A549 (cell line): ENCODE data around the gene TPI1. TPM values are rescaled to one million over a fixed set of nuclear protein-coding genes. Genes with fewer than 3 reads are reported as not detected.

ENCODE experiments used
- ATAC-seq, 2 experiments: fragments of 200-7000 bp in 1 of 2; fragments of >200 bp in 1 of 2; cut with Nextera tagmentation in 1 of 2; cut with Tn5 transposase in 1 of 2; 3 replicates each; pipeline versions ENCODE4 v1.8.0 to v1.9.1; 2018 to 2020; ENCODE audit warnings: mild to moderate bottlenecking in 1 of 2, moderate library complexity in 1 of 2
- CTCF ChIA-PET: fragments of 300-600 bp; sonication (Branson Sonifier 250); formaldehyde crosslinking; extraction: SDS; loops from one replicate; lab custom pipeline; 2021; ENCODE audit warnings: antibody characterized with exemption, inconsistent platforms; lab: Yijun Ruan, JAX
- POLR2A ChIA-PET: fragments of 350-600 bp; formaldehyde crosslinking; extraction: SDS; loops from one replicate; lab custom pipeline; 2021; ENCODE audit warnings: antibody characterized with exemption, inconsistent platforms; lab: Yijun Ruan, JAX
- DNase-seq, 2 experiments: peaks; one replicate each; pipeline versions ENCODE4 v3.0.0 to v3.0.0-alpha.2; 2011 to 2016; ENCODE audit warnings: low read depth in 1 of 2, low spot score in 1 of 2
- FAIRE-seq: peaks from 2 replicates; lab custom pipeline; 2011; peaks lifted over from hg19 to GRCh38; lab: Jason Lieb, UNC
- H3K27ac ChIP-seq, 2 experiments: fragments of >200 bp; sonication (Bioruptor Twin); formaldehyde crosslinking; 3 replicates each; pipeline ENCODE4 v1.5.1; 2016 to 2017
- H3K4me1 ChIP-seq: fragments of >200 bp; sonication (Bioruptor Twin); formaldehyde crosslinking; 3 replicates; pipeline ENCODE4 v1.6.1; 2016
- H3K4me2 ChIP-seq: fragments of >200 bp; sonication (Bioruptor Twin); formaldehyde crosslinking; 3 replicates; pipeline ENCODE4 v1.6.1; 2016
- H3K4me3 ChIP-seq: fragments of >200 bp; sonication (Bioruptor Twin); formaldehyde crosslinking; 3 replicates; pipeline ENCODE4 v1.5.1; 2016
- H3K9me3 ChIP-seq: fragments of >200 bp; sonication (Bioruptor Twin); formaldehyde crosslinking; 3 replicates; pipeline ENCODE4 v1.6.1; 2016
- CEBPB ChIP-seq, 2 experiments: fragments of >200 bp in 1 of 2; sonication (Bioruptor Twin) in 1 of 2; formaldehyde crosslinking in 1 of 2; IDR thresholded peaks; 2 replicates each; pipeline ENCODE4 v1.6.1; 2012 to 2016
- CHD2 ChIP-seq: fragments of 150-350 bp; IDR thresholded peaks from 2 replicates; pipeline ENCODE4 v1.6.1; 2014; ENCODE audit warnings: low read length; ENCODE audit not compliant: partially characterized antibody
- E2F6 ChIP-seq: IDR thresholded peaks from 2 replicates; pipeline ENCODE4 v1.6.1; 2012; ENCODE audit warnings: low read depth, borderline replicate concordance
- EHMT2 ChIP-seq: fragments of 200-600 bp; sonication (generic); IDR thresholded peaks from 2 replicates; pipeline ENCODE4 v1.6.1; 2016; ENCODE audit warnings: antibody characterized with exemption, low read depth, mild to moderate bottlenecking, moderate library complexity
- ELK1 ChIP-seq: fragments of 150-350 bp; IDR thresholded peaks from 2 replicates; pipeline ENCODE4 v1.6.1; 2014; ENCODE audit warnings: low read depth, mild to moderate bottlenecking, low read length
- ESRRA ChIP-seq: fragments of 150-350 bp; IDR thresholded peaks from 2 replicates; pipeline ENCODE4 v1.6.1; 2014; ENCODE audit warnings: mild to moderate bottlenecking, low read length, borderline replicate concordance
- FOSB ChIP-seq: fragments of 250-450 bp; sonication (Bioruptor Pico); IDR thresholded peaks from 2 replicates; pipeline ENCODE4 v1.5.0; 2020; ENCODE audit warnings: mild to moderate bottlenecking, moderate library complexity
- HDAC2 ChIP-seq: fragments of 200-600 bp; sonication (generic); IDR thresholded peaks from 2 replicates; pipeline ENCODE4 v1.6.1; 2016
- HOXA7 ChIP-seq: fragments of 250-450 bp; sonication (Bioruptor Pico); IDR thresholded peaks from 2 replicates; pipeline ENCODE4 v1.5.0; 2020; ENCODE audit warnings: mild to moderate bottlenecking, moderate library complexity
- HOXB5 ChIP-seq: fragments of 250-450 bp; sonication (Bioruptor Pico); IDR thresholded peaks from 2 replicates; pipeline ENCODE4 v1.5.0; 2020; ENCODE audit warnings: mild to moderate bottlenecking, moderate library complexity
- JUN ChIP-seq, 2 experiments: fragments of >200 bp; sonication (Bioruptor Twin); formaldehyde crosslinking; IDR thresholded peaks; 2 replicates in 1 of 2; 3 replicates in 1 of 2; pipeline ENCODE4 v1.6.1; 2016 to 2017
- KDM1A ChIP-seq: fragments of 200-600 bp; sonication (generic); IDR thresholded peaks from 2 replicates; pipeline ENCODE4 v1.6.1; 2016; ENCODE audit warnings: low read depth, mild to moderate bottlenecking
- KDM5A ChIP-seq: fragments of 200-600 bp; sonication (generic); IDR thresholded peaks from 2 replicates; pipeline ENCODE4 v1.6.1; 2016; ENCODE audit warnings: antibody characterized with exemption, mild to moderate bottlenecking
- MAFK ChIP-seq: fragments of 450-650 bp; IDR thresholded peaks from 2 replicates; pipeline ENCODE4 v1.6.1; 2014; ENCODE audit not compliant: partially characterized antibody
- MAX ChIP-seq: IDR thresholded peaks from 2 replicates; pipeline ENCODE4 v1.6.1; 2012
- MAZ ChIP-seq: fragments of 150-350 bp; IDR thresholded peaks from 2 replicates; pipeline ENCODE4 v1.6.1; 2014; ENCODE audit warnings: antibody characterized with exemption, low read depth, low read length, borderline replicate concordance
- MYC ChIP-seq: IDR thresholded peaks from 2 replicates; pipeline ENCODE4 v1.6.1; 2012; ENCODE audit warnings: mild to moderate bottlenecking, inconsistent platforms, low read length, improper control_type of control experiment, borderline replicate concordance
- NFE2L2 ChIP-seq: fragments of 150-350 bp; conservative IDR thresholded peaks from 2 replicates; pipeline ENCODE4 v1.6.1; 2014; ENCODE audit warnings: low read length
- PHF8 ChIP-seq: fragments of 200-600 bp; sonication (generic); IDR thresholded peaks from 2 replicates; pipeline ENCODE4 v1.6.1; 2016; ENCODE audit warnings: low read depth, mild to moderate bottlenecking, antibody characterized with exemption, moderate library complexity, borderline replicate concordance
- RAD21 ChIP-seq, 2 experiments: fragments of >200 bp in 1 of 2; sonication (Bioruptor Twin) in 1 of 2; formaldehyde crosslinking in 1 of 2; IDR thresholded peaks in 1 of 2; conservative IDR thresholded peaks in 1 of 2; 2 replicates in 1 of 2; 3 replicates in 1 of 2; pipeline ENCODE4 v1.6.1; 2012 to 2018; ENCODE audit warnings: inconsistent platforms in 1 of 2
- RARB ChIP-seq: fragments of 250-450 bp; sonication (Bioruptor Pico); IDR thresholded peaks from 2 replicates; pipeline ENCODE4 v1.8.0; 2021; ENCODE audit warnings: mild to moderate bottlenecking, moderate library complexity
- USF2 ChIP-seq: fragments of 450-650 bp; IDR thresholded peaks from 2 replicates; pipeline ENCODE4 v1.6.1; 2014; ENCODE audit warnings: antibody characterized with exemption
- ZC3H11A ChIP-seq: fragments of 450-650 bp; IDR thresholded peaks from 2 replicates; pipeline ENCODE4 v1.6.1; 2014; ENCODE audit warnings: antibody characterized with exemption, mild to moderate bottlenecking
- ZFP36 ChIP-seq: fragments of 450-650 bp; IDR thresholded peaks from 2 replicates; pipeline ENCODE4 v1.6.1; 2014; ENCODE audit warnings: borderline replicate concordance; ENCODE audit not compliant: partially characterized antibody
- ZSCAN20 ChIP-seq: fragments of 250-450 bp; sonication (Bioruptor Pico); IDR thresholded peaks from 2 replicates; pipeline ENCODE4 v1.8.0; 2022; ENCODE audit warnings: mild to moderate bottlenecking, moderate library complexity
- WGBS: methylation state at CpG from one replicate; pipeline ENCODE4 v1.1.6; 2017; ENCODE audit errors: missing lambda C conversion rate; 5-methylcytosine and 5-hydroxymethylcytosine counted together
- polyA plus RNA-seq, 4 experiments: library from polyadenylated mRNA; depleted of rRNA in 3 of 4; stranded (reverse); fragments of >200 nt; fragmentation: RNase III in 1 of 4; extraction: RNeasy Plus Mini Kit Qiagen cat#74134 plus additional on column Dnase treatment in 1 of 4; gene quantifications; 2 replicates in 3 of 4; 3 replicates in 1 of 4; pipeline ENCODE4 v1.2.3, GENCODE V29; 2011 to 2017

Gene TPI1
- polyA plus RNA-seq, 2 of the 4 experiments (the other 2 are of a cell fraction): 1,293 to 1,913 TPM

- no peak for TF ChIP-seq ZFP36
These were observed 36.3 kb upstream of the TPI1 start (continued) for GRCh38 chr12:6830999-6831398.

GRCh38 chr12:6831450-6831995 is 35.8 kb upstream of the TPI1 start:
- H3K27ac ChIP-seq: no peak overlapping the region
- H3K4me2 ChIP-seq: no peak overlapping the region
- 90% methylated on average over 12 of the region's 12 CpGs for WGBS
- peaks cover 19% of the 10 kb centered on the region for H3K4me1 ChIP-seq
- DNase-seq: no peak
- no peak for ATAC-seq
- FAIRE-seq: no peak
- no peak for TF ChIP-seq CHD2
- no peak for TF ChIP-seq ESRRA
- no peak for TF ChIP-seq NFE2L2
- TF ChIP-seq PHF8: no peak
- TF ChIP-seq KDM1A: no peak
- no peak for TF ChIP-seq ELK1
- TF ChIP-seq HOXB5 (CRISPR knock-in tag): no peak
- TF ChIP-seq MAZ: no peak
- TF ChIP-seq HOXA7 (CRISPR knock-in tag): no peak
- no peak for TF ChIP-seq RARB
- TF ChIP-seq MYC: no peak
- TF ChIP-seq JUN (IDR thresholded peaks at IDR 0.05): no peak
- no peak for TF ChIP-seq CEBPB (IDR thresholded peaks at IDR 0.05)
- TF ChIP-seq KDM5A: no peak
- no peak for TF ChIP-seq HDAC2
- TF ChIP-seq MAFK: no peak
- no peak for TF ChIP-seq E2F6
- TF ChIP-seq ZSCAN20 (CRISPR knock-in tag): no peak
- CTCF ChIA-PET: interaction anchor here (1.1 to 29.8 kb wide), 8 partner anchors 11 to 94 kb away, joined by 3 to 306 read pairs (median 49); partner anchors contain the start of genes CD4, CDCA3, GNB3 and MLF2
- no peaks in the 10 kb centered on the region for H3K9me3 ChIP-seq
- POLR2A ChIA-PET: no interaction called here
- no peak overlapping the region for H3K4me3 ChIP-seq

GRCh38 chr12:6832125-6832524 is 35.2 kb upstream of the TPI1 start:
- FAIRE-seq: no peak
- peaks cover 16% of the 10 kb centered on the region for H3K4me1 ChIP-seq
- H3K9me3 ChIP-seq: no peaks in the 10 kb centered on the region
- CTCF ChIA-PET: interaction anchor here (1.8 to 29.8 kb wide), 9 partner anchors 9 to 97 kb away, joined by 5 to 306 read pairs (median 78); partner anchors contain the start of genes CD4, CDCA3, GNB3 and GPR162
- TF ChIP-seq FOSB (CRISPR knock-in tag) (no peak), RAD21 (conservative IDR thresholded peaks at IDR 0.05 in 1 of 2, IDR thresholded peaks at IDR 0.05 in 1 of 2) (no peak), MAX (no peak), USF2 (no peak), PHF8 (no peak), EHMT2 (no peak), RARB (no peak), ZC3H11A (no peak), ZSCAN20 (CRISPR knock-in tag) (no peak)
- TF ChIP-seq, all 56 proteins: peak for 0
- Histone ChIP-seq H3K27ac (no peak overlapping the region), H3K4me2 (no peak overlapping the region), H3K4me3 (no peak overlapping the region)
- DNase-seq (no peak), ATAC-seq (no peak)
- WGBS: 94% methylated on average over 4 of the region's 4 CpGs
- POLR2A ChIA-PET: no interaction called here
